ENCODE data around the gene GDPD2. TPM values are rescaled to one million over a fixed set of nuclear protein-coding genes. Genes with fewer than 3 reads are reported as not detected.

Gene GDPD2
- total RNA-seq, 2 experiments from 2014 or later: not detected

DNA sequence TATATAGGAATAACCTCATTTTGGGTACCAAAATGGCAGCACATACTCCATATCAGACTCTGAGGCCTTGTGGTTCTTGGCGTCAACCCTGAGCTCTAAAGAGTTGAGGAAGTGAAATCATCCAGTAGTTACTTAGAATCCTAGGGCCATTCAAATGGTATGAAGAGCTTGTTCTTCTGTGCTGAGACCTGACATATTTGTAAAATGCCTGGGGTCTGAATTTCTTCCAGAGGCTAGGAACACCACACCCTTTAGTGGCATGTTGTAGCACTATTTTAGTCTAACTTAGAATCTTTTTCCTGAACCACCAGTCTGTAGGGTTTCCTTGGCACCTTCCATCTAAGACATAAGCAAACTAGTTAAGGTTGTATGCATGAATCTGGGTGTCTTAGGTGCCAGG, 18.1 kb upstream of the GDPD2 start:
- no peak overlapping the region for H3K27ac Mint-ChIP-seq
- intact Hi-C loops (cut with micrococcal nuclease): no loop called here
- H3K4me3 Mint-ChIP-seq: no peak overlapping the region
- H3K36me3 Mint-ChIP-seq (ENCODE audit: low read depth): peaks cover 28% of the 10 kb centered on the region
- POLR2A ChIA-PET: no interaction called here
- no peaks in the 10 kb centered on the region for H3K9me3 Mint-ChIP-seq
- TF ChIP-seq, protein P1, sequence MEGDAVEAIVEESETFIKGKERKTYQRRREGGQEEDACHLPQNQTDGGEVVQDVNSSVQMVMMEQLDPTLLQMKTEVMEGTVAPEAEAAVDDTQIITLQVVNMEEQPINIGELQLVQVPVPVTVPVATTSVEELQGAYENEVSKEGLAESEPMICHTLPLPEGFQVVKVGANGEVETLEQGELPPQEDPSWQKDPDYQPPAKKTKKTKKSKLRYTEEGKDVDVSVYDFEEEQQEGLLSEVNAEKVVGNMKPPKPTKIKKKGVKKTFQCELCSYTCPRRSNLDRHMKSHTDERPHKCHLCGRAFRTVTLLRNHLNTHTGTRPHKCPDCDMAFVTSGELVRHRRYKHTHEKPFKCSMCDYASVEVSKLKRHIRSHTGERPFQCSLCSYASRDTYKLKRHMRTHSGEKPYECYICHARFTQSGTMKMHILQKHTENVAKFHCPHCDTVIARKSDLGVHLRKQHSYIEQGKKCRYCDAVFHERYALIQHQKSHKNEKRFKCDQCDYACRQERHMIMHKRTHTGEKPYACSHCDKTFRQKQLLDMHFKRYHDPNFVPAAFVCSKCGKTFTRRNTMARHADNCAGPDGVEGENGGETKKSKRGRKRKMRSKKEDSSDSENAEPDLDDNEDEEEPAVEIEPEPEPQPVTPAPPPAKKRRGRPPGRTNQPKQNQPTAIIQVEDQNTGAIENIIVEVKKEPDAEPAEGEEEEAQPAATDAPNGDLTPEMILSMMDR (IDR thresholded peaks at IDR 0.05): no peak
- ATAC-seq (no peak), DNase-seq (no peak)
- H3K4me1 Mint-ChIP-seq (ENCODE audit: low read depth): no peaks in the 10 kb centered on the region
- no peaks in the 10 kb centered on the region for H3K27me3 Mint-ChIP-seq
- CTCF ChIA-PET: interaction anchor here (1.0 to 1.5 kb wide), 2 partner anchors 18 to 28 kb away, joined by 3 to 4 read pairs; partner anchors contain the start of gene GDPD2

DNA sequence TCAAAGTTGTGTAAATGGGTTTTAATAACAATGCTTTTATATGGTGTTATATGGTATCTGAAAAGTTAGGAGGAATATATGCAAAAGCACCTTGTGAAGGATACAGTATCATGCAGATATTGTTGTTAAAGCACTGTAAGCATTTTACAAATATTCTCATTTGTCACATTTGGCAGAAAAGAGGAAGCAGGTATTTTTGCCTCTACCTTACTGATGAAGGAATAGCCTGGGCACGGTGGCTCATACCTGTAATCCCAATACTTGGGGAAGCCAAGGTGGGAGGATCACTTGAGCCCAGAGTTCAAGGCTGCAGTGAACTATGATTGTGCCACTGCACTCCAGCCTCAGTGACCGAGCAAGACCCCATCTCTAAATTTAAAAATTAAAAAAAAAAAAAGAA, 12.2 kb upstream of the GDPD2 start:
- ChIA-PET POLR2A (no interaction called here), CTCF (no interaction called here)
- TF ChIP-seq, protein P1 (IDR thresholded peaks at IDR 0.05): no peak

DNA sequence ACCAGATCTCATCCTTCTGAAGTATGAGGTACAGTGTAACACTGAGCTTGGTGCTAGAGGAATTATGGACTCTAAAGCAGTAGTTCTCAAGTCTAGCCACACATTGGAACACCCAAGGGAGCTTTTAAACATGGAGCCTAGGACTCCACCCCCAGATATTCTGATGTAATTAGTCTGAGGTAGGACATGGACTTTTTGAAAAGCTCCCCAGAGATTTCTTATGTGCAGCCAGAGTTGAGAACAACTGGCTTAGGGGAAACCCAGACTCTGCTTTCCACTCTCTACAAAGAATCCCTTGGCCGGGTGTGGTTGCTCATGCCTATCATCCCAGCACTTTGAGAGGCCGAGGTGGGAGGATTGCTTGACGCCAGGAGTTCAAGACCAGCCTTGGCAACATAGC, 11.6 kb upstream of the GDPD2 start:
- Mint-ChIP-seq H3K36me3 (ENCODE audit: low read depth) (peaks cover 9% of the 10 kb centered on the region), H3K27me3 (no peaks in the 10 kb centered on the region), H3K27ac (no peak overlapping the region), H3K9me3 (no peaks in the 10 kb centered on the region), H3K4me1 (ENCODE audit: low read depth) (no peaks in the 10 kb centered on the region), H3K4me3 (no peak overlapping the region)
- TF ChIP-seq, protein P1 (IDR thresholded peaks at IDR 0.05): no peak
- DNase-seq (no peak), ATAC-seq (no peak)
- intact Hi-C loops (cut with micrococcal nuclease): no loop called here
- CTCF ChIA-PET: no interaction called here
- POLR2A ChIA-PET: no interaction called here

More for the DNA sequence above, 12.2 kb upstream of the GDPD2 start:
- intact Hi-C loops (cut with micrococcal nuclease): no loop called here
- Mint-ChIP-seq H3K27me3 (no peaks in the 10 kb centered on the region), H3K36me3 (ENCODE audit: low read depth) (peaks cover 13% of the 10 kb centered on the region), H3K4me1 (ENCODE audit: low read depth) (no peaks in the 10 kb centered on the region), H3K9me3 (no peaks in the 10 kb centered on the region), H3K27ac (no peak overlapping the region), H3K4me3 (no peak overlapping the region)
- ATAC-seq: no peak
- DNase-seq: no peak

DNA sequence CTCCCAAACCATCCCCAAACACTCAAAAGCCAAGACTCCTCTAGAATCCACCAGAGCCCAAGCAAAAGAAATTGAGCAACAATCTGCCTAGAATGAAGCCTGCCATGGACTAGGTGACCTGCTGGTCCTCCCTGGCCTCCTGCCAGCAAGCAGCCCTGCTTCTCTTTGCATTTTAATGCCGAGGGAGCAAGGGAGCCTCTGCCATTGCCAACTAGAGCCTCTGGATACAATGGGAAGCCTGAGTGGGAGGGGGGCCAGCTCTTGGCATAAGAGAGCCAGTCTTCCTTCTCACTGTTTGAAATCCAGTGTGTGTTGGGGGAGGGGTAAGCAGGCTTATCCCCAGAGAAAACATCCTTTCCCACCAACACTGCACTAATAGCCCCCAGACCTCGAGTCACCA, 1.5 kb upstream of the GDPD2 start:
- TF ChIP-seq, protein P1 (IDR thresholded peaks at IDR 0.05): no peak
- peaks cover 1% of the 10 kb centered on the region for H3K27me3 Mint-ChIP-seq
- intact Hi-C loops (cut with micrococcal nuclease): no loop called here
- ChIA-PET CTCF (no interaction called here), POLR2A (no interaction called here)
- H3K36me3 Mint-ChIP-seq (ENCODE audit: low read depth): no peaks in the 10 kb centered on the region
- ATAC-seq (no peak), DNase-seq (no peak)
- no peaks in the 10 kb centered on the region for H3K9me3 Mint-ChIP-seq
- no peak overlapping the region for H3K27ac Mint-ChIP-seq
- H3K4me3 Mint-ChIP-seq: no peak overlapping the region
- H3K4me1 Mint-ChIP-seq (ENCODE audit: low read depth): no peaks in the 10 kb centered on the region

DNA sequence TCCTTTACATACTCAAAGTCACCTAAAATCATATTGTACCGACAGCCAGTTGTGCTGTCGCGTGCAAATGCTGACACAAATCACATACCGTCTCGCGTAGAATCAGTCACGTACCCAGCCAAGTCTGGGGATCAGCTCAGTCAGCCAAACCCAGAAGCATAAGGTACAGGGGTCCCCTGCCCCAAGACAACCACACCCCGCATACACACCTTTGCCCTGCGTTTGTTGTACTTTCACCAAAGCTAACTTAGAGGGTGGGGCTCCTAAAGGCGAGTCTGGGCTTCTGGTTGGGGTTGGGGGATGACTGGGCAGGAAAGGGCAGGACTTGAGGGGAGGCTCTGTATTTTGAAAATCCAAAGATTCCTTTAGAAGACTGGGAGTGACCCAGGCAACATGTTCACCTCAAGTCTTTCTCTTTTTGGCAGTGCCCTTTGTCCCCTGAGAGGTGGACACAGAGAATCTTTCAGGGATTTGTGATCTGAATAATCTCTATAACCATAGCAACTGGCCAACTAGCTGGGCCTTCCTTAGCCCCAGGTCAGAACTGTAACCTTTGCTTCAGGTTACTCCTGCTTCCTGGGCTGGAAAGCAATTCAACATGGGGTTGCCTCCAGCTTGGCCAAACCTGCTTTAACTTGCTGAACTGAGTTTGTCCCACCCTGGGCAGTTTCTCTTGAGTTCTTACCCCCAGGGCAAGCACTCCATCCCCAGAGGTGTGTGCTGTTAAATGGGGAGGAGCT, 992 bp downstream of the GDPD2 start:
- TF ChIP-seq, protein P1 (IDR thresholded peaks at IDR 0.05): no peak
- no peak for DNase-seq
- Mint-ChIP-seq H3K36me3 (ENCODE audit: low read depth) (no peaks in the 10 kb centered on the region), H3K9me3 (no peaks in the 10 kb centered on the region), H3K27me3 (peaks cover 1% of the 10 kb centered on the region), H3K27ac (no peak overlapping the region), H3K4me3 (no peak overlapping the region), H3K4me1 (ENCODE audit: low read depth) (no peaks in the 10 kb centered on the region)
- ChIA-PET CTCF (interaction anchor here (1.3 kb wide), 1 partner anchor 9 kb away, joined by 4 read pairs; no protein-coding TSS in a partner anchor), POLR2A (no interaction called here)
- intact Hi-C loops (cut with micrococcal nuclease): no loop called here
- ATAC-seq: no peak
